ENCODE measurements around the gene PLEKHH2. TPM values are rescaled to one million over a fixed set of nuclear protein-coding genes. Genes with fewer than 3 reads are reported as not detected.

PLEKHH2 gene
- total and polyA plus RNA-seq, 8 donors: 23.3 to 363 (median 229) TPM

DNA sequence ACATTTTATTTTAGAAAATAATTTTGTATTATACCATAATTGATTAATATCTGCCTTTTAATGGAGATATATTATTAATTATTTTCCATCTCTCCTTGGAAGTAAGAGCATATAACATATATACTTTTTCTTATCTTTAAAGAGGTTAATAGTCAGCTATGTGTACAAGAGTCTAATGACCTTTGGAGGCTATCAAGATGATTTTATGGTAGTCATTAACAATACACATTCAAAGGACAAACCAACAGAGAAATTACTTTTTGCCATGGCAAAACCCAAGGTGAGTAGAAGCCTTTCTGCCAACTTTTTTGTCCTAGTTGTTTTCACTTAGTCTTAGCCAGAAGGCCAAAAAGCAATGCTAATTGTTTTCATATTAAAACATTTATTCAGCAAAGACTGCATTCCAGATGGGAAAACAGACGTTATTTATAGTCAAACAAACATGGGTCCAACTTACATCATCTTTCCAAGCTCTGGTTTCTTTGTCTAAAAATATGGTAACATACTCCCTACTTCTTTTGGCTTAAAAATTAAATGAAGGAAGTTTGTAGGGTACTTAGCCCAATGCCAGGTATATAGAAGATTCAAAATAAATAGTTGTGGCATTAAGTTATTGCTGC, 127.1 kb downstream of the PLEKHH2 start:
- ATAC-seq (no peak), DNase-seq (no peak)
- H3K4me1 ChIP-seq: no peaks in the 10 kb centered on the region
- TF ChIP-seq, protein P1, sequence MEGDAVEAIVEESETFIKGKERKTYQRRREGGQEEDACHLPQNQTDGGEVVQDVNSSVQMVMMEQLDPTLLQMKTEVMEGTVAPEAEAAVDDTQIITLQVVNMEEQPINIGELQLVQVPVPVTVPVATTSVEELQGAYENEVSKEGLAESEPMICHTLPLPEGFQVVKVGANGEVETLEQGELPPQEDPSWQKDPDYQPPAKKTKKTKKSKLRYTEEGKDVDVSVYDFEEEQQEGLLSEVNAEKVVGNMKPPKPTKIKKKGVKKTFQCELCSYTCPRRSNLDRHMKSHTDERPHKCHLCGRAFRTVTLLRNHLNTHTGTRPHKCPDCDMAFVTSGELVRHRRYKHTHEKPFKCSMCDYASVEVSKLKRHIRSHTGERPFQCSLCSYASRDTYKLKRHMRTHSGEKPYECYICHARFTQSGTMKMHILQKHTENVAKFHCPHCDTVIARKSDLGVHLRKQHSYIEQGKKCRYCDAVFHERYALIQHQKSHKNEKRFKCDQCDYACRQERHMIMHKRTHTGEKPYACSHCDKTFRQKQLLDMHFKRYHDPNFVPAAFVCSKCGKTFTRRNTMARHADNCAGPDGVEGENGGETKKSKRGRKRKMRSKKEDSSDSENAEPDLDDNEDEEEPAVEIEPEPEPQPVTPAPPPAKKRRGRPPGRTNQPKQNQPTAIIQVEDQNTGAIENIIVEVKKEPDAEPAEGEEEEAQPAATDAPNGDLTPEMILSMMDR (IDR thresholded peaks at IDR 0.05): no peak
- H3K4me3 ChIP-seq: no peak overlapping the region
- H3K27ac ChIP-seq: no peak overlapping the region
- H3K9me3 ChIP-seq: no peaks in the 10 kb centered on the region
- intact Hi-C loops (cut with DNase I): no loop called here
- H3K27me3 ChIP-seq: no peaks in the 10 kb centered on the region
- no peaks in the 10 kb centered on the region for H3K36me3 ChIP-seq

DNA sequence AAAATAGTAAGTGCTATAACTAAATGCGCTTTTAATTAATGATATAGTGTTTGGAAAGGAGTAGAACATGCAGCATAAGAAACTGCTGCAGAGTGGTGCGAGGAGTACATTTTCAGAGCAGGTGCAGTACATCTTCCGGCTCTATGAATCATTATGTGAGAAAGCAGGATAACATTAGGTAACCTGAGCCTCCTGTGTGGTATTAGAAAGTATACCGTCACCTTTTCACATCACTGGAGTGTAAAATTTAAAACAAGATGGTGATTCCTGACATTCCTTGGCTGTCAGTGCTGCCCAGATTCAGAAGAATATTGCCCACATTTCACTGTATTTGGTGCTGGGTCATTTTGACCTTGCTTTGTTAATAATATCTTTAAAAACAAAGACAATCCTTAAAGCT, 128.9 kb downstream of the PLEKHH2 start:
- TF ChIP-seq, protein P1 (IDR thresholded peaks at IDR 0.05): no peak
- ATAC-seq (no peak), DNase-seq (no peak)
- Histone ChIP-seq H3K27ac (no peak overlapping the region), H3K27me3 (no peaks in the 10 kb centered on the region), H3K4me1 (no peaks in the 10 kb centered on the region), H3K36me3 (no peaks in the 10 kb centered on the region), H3K9me3 (no peaks in the 10 kb centered on the region), H3K4me3 (no peak overlapping the region)
- intact Hi-C loops (cut with DNase I): no loop called here

DNA sequence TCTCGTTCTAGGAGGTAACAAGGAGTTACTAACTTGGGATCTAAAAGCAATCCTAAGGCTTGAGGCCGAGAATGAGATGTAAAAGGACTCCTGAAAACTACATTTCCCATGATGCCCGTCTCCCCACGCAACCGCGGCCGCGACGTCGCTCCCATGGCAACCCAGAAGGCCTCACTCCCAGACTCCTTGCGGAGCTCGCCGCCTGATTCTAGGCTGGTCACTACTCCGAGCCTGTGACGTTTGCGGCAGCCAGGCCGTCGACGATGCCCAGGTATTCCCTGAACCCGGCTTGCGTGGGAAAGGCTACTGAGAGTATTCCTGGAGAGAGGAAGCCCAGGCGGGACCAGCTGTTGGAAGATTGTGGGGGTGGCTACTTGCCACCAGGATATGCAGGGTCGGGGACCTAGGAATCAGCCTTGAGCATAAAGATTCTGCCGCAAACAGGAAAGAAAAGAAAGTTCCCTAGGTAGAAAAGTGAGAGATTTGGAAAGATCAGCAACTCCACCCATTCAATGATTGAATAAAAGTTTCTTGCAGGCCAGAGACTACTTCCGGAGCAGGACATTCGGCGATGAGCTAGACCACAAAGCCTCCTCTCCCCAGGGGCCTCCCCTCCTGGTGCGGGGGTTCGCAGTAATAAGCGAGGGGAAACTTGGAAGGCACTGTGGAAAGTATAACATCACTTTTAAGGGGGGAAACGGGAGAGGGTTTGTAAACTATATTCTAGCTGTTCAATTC, 137.0 kb downstream of the PLEKHH2 start, which contains the start of gene DYNC2LI1:
Gene DYNC2LI1, plus strand, starts transcription at position 164 of the 738 bp plus-strand sequence. Its CDS starts 100 bp downstream, at position 264.
- Histone ChIP-seq H3K9me3 (no peaks in the 10 kb centered on the region), H3K27me3 (no peaks in the 10 kb centered on the region), H3K27ac (peak within 1 kb of the TSS; percentile 81 to 92), H3K4me3 (peak within 1 kb of the TSS; percentile 59 to 61), H3K36me3 (peaks cover 0 to 6% of the 10 kb centered on the region in 2 donors), H3K4me1 (peaks cover 0 to 8% of the 10 kb centered on the region in 2 donors)
- ATAC-seq (peak; percentile 98), DNase-seq (peak; percentile 92 to 96 (median 95))
- TF ChIP-seq, protein P1 (IDR thresholded peaks at IDR 0.05): no peak
- intact Hi-C loops (cut with DNase I): no loop called here

DNA sequence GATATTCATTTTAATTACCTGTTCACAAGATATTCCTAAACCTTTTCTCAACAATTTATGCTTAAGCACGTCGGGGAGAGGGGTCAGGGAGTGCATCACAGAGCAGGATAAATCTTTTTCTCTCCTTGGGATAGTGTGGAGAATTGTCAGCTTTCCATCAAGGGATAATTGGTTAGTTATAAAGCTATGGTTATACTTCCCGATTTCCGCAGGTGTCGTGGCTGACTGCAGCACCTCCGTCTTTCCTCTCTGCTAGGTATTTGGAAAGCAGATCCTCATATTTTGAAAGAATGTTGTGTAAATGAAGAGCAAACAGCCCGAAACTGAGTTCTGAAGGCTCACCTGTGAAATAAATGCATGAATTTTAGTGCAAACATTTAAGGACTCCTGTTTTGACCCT, 137.6 kb downstream of the PLEKHH2 start:
- H3K4me1 ChIP-seq: peaks cover 0 to 8% of the 10 kb centered on the region in 2 donors
- TF ChIP-seq, protein P1 (IDR thresholded peaks at IDR 0.05): no peak
- DNase-seq (no peak), ATAC-seq (peak; percentile 41)
- H3K36me3 ChIP-seq: peaks cover 0 to 7% of the 10 kb centered on the region in 2 donors
- no peaks in the 10 kb centered on the region for H3K9me3 ChIP-seq
- H3K4me3 ChIP-seq: peak overlapping the region; percentile 59 to 61
- intact Hi-C loops (cut with DNase I): no loop called here
- peak overlapping the region; percentile 81 to 92 for H3K27ac ChIP-seq
- no peaks in the 10 kb centered on the region for H3K27me3 ChIP-seq

DNA sequence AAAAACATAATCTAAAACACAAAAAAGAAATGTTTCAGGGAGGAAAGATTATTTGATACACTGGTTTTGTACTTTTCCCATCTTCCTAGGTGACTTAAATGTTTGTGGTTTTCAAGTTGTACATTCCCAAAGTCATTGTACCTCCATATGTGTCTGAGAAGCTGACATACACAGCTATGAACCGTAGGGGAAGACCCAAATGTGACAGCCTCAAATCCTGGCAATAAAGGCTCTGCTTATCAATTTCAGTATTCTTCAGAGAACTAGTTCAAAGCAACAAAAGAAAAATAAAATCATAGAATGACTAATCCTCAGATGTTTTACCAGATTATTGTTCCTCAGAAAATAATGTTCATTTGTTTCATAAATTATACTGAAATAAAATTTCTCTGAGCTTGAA, 139.3 kb downstream of the PLEKHH2 start:
- H3K4me3 ChIP-seq: no peak overlapping the region
- peaks cover 0 to 8% of the 10 kb centered on the region in 2 donors for H3K4me1 ChIP-seq
- TF ChIP-seq, protein P1 (IDR thresholded peaks at IDR 0.05): no peak
- ATAC-seq (no peak), DNase-seq (no peak)
- no peaks in the 10 kb centered on the region for H3K27me3 ChIP-seq
- intact Hi-C loops (cut with DNase I): no loop called here
- no peaks in the 10 kb centered on the region for H3K9me3 ChIP-seq
- no peak overlapping the region for H3K27ac ChIP-seq
- peaks cover 0 to 12% of the 10 kb centered on the region in 2 donors for H3K36me3 ChIP-seq
